Activated T-helper 1 cell treated with anti-CD3 and anti-CD28 coated beads, Interleukin-12 subunit alpha, Interleukin-12 subunit beta, Interleukin-2, Interleukin-4 antibody, amounts not matched to agents 30 ng/mL and 10 ng/mL and 1 ng/mL, durations not matched to agents 14 hours and 24 hours and 36 hours (primary cell): ENCODE results near the gene SIAH2. TPM values are rescaled to one million over a fixed set of nuclear protein-coding genes. Genes with fewer than 3 reads are reported as not detected.

ENCODE experiments used
- DNase-seq: peaks from one replicate; pipeline ENCODE4 v3.0.0; 2021; ENCODE audit warnings: low spot score
- H3K27ac Mint-ChIP-seq: one replicate; pipeline ENCODE4 v1.8.0; 2021; ENCODE audit warnings: mild to moderate bottlenecking, mixed read lengths
- H3K27me3 Mint-ChIP-seq: one replicate; pipeline ENCODE4 v1.8.0; 2022; ENCODE audit warnings: mild to moderate bottlenecking, moderate library complexity, mixed read lengths; ENCODE audit not compliant: insufficient read depth
- H3K36me3 Mint-ChIP-seq: one replicate; pipeline ENCODE4 v1.8.0; 2021; ENCODE audit warnings: low read depth, mixed read lengths
- H3K4me1 Mint-ChIP-seq: one replicate; pipeline ENCODE4 v1.8.0; 2021; ENCODE audit warnings: low read depth, mixed read lengths
- H3K4me3 Mint-ChIP-seq: one replicate; pipeline ENCODE4 v1.8.0; 2021; ENCODE audit warnings: mild to moderate bottlenecking, moderate library complexity, mixed read lengths
- H3K9me3 Mint-ChIP-seq: one replicate; pipeline ENCODE4 v1.8.0; 2021; ENCODE audit warnings: mixed read lengths
- intact Hi-C: fragments of 100-400 bp; cut with micrococcal nuclease; formaldehyde crosslinking; loops from one replicate; pipeline ENCODE4 v1.15.1; 2024
- total RNA-seq: library from RNA; stranded (reverse); gene quantifications from 2 replicates; pipeline ENCODE4 v1.2.3, GENCODE V29; 2022

SIAH2 gene
- total RNA-seq, 1 donor from 2014 or later = 175 TPM

DNA sequence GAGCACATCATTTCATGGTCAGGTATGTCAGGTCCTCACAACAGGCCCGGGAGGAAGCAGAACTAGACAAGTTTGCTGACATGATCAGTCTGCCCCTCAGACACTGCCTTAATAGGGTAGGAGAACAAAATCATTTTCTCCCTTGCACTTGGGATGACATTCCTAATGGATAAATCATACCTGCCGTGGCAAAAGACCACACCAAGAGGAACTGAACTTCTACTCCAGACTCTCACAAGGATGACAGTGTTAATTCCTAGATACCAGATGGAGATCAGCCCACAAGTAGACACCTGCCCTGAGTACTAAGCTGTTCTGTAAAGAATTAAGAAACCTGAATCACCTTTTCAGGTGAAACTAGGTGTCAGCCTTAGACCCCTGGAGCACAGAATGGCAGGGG, 19.5 kb downstream of the SIAH2 start:
- H3K36me3 Mint-ChIP-seq = peaks cover 67% of the 10 kb centered on the region
- intact Hi-C loops = no loop called here

GRCh38 chr3:150742679-150743078, 20.3 kb downstream of the SIAH2 start:
- Mint-ChIP-seq H3K4me1 (peaks cover 91% of the 10 kb centered on the region), H3K9me3 (no peaks in the 10 kb centered on the region), H3K4me3 (no peak overlapping the region), H3K27me3 (no peaks in the 10 kb centered on the region), H3K36me3 (peaks cover 65% of the 10 kb centered on the region), H3K27ac (peak overlapping the region; percentile 77)
- DNase-seq = no peak
- intact Hi-C loops = no loop called here

More for the DNA sequence above, 19.5 kb downstream of the SIAH2 start:
- DNase-seq = no peak
- Mint-ChIP-seq H3K4me3 (peak overlapping the region; percentile 33), H3K27ac (peak overlapping the region; percentile 77), H3K4me1 (peaks cover 89% of the 10 kb centered on the region), H3K9me3 (no peaks in the 10 kb centered on the region), H3K27me3 (no peaks in the 10 kb centered on the region)

DNA sequence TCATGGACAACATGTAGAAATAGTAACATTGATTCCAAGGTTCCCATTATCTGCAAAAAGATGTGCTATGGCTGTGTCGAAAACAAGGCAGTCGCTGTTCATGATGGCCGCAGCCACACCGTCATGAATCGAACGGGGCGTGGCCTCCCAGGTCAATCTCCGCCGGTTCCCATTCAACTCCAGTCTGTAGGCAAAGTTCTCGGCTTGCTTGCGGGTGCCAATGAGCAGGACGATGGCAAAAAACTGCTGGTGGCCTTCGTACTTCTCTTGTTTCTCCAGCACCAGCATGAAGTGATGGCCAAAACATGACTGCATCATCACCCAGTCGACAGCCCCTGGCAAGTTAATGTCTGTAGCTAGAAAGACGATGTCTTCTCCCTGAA, 20.8 kb downstream of the SIAH2 start:
- H3K4me3 Mint-ChIP-seq = peak overlapping the region; percentile 38

DNA sequence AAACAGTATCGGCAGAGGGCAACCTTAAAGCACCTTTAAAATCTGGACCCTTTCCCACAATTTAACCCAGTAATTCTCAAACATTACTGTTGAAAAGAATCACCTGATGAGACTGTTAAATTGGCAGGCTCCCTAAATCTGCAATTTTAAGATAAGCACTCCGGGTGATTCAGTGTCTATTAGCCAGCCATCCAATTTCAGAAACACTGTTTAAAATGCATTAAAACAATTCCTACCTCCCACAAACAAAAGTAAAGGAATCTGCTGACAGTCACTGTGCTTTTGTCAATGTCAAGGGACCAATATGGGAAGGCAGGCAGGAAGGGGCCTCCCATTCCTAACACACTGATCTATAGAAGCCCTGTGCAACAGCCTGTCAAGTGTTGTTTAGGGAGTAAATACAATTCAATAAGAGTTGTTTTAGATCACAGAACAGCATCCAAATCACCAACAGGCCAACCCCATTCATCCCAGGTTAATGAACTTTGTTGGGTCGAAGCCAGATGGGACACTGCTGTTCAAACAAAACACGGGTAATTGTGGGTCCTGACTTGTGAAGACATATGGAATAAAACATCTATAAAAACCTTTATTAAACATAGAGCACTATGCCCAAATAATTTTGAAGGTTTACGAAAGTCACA, 21.4 kb downstream of the SIAH2 start:
- peak overlapping the region; percentile 55 for H3K4me3 Mint-ChIP-seq
- intact Hi-C loops = no loop called here
- H3K36me3 Mint-ChIP-seq = peaks cover 65% of the 10 kb centered on the region
- no peak for DNase-seq
- no peaks in the 10 kb centered on the region for H3K9me3 Mint-ChIP-seq
- no peaks in the 10 kb centered on the region for H3K27me3 Mint-ChIP-seq
- peak overlapping the region; percentile 92 for H3K27ac Mint-ChIP-seq
- peaks cover 94% of the 10 kb centered on the region for H3K4me1 Mint-ChIP-seq

More for the DNA sequence above, 20.8 kb downstream of the SIAH2 start:
- DNase-seq = no peak
- intact Hi-C loops = no loop called here
- Mint-ChIP-seq H3K36me3 (peaks cover 66% of the 10 kb centered on the region), H3K9me3 (no peaks in the 10 kb centered on the region), H3K27me3 (no peaks in the 10 kb centered on the region), H3K4me1 (peaks cover 94% of the 10 kb centered on the region), H3K27ac (peak overlapping the region; percentile 77)

GRCh38 chr3:150740733-150741496, 22.1 kb downstream of the SIAH2 start:
- no peak for DNase-seq
- peak overlapping the region; percentile 92 for H3K27ac Mint-ChIP-seq
- intact Hi-C loops = no loop called here
- H3K4me1 Mint-ChIP-seq = peaks cover 95% of the 10 kb centered on the region
- H3K27me3 Mint-ChIP-seq = no peaks in the 10 kb centered on the region
- H3K9me3 Mint-ChIP-seq = no peaks in the 10 kb centered on the region
- peaks cover 65% of the 10 kb centered on the region for H3K36me3 Mint-ChIP-seq
- H3K4me3 Mint-ChIP-seq = peak overlapping the region; percentile 71

DNA sequence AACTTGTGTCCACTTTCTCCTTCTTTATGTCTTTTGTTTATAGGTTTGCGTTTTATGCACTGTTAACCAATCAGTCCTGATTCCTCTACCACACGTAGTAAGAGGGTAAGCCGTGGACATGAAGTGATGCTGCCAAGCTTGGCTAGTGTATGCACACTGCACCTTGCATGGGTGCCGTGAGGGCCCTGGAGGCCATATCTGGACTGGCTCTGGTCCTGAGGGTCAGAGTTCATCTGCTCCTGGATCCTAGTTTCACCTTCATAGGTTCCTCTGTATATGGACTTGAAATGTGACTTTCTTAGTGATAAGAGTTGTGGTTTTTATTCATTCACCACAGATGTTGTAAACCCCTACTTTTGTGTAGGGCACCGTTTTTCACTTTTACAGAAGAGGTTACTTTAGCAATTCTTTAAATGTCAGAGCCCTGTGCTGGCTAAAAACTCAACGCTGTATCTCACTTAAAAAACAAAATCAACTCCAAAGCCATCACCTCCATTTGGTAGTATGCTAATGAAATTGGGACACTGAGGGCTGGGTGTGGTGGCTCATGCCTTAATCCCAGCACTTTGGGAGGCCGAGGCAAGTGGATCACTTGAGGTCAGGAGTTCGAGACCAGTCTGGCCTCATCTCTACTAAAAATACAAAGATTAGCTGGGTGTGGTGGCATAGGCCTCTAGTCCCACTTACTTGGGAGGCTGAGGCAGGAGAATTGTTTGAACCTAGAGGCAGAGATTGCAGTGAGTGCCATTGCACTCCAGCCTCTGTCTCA, 22.9 kb downstream of the SIAH2 start:
- no peak for DNase-seq
- Mint-ChIP-seq H3K9me3 (no peaks in the 10 kb centered on the region), H3K27ac (peak overlapping the region; percentile 92), H3K27me3 (no peaks in the 10 kb centered on the region), H3K4me1 (peaks cover 98% of the 10 kb centered on the region), H3K4me3 (peak overlapping the region; percentile 71), H3K36me3 (peaks cover 69% of the 10 kb centered on the region)
- intact Hi-C loops = loop anchor here (1.0 to 10.0 kb wide), 4 partner anchors 194 to 1465 kb away; partner anchors contain the start of genes EIF2A, GPR171 and SERP1

DNA sequence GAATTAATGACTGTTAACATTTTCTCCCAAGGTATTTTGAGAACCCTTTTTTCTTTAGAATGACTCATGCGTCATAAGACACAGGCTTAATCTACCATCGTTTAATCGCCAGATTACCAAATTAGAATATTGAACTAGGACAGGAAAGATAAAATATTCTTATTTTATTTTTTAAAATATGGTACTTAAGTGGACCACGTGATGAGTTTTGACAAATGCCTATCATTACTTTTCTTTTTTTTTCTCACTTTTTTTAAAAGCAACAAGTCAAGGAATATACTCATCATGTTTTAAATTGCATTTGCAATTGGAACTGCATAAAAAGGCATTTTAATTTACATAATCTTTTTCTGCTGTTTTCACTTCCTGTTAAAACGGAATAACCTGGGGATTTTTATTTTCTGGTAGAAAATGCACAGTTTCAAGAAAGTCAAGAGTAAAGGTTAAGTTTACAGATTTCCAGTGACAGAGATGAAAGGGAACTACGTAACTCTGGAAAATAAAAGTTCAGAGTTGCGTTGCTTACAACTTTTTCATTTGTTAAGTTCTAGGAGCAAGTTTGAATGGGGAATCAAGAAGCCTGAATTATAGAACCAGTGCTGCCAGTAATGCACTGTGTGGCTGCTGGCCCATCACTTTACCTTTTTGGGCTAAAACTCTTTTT, 23.6 kb downstream of the SIAH2 start:
- intact Hi-C loops = loop anchor here (1.0 to 10.0 kb wide), 4 partner anchors 193 to 1465 kb away; partner anchors contain the start of genes EIF2A, GPR171 and SERP1
- Mint-ChIP-seq H3K27ac (peak overlapping the region; percentile 92), H3K36me3 (peaks cover 65% of the 10 kb centered on the region), H3K4me3 (peak overlapping the region; percentile 37), H3K9me3 (no peaks in the 10 kb centered on the region), H3K27me3 (no peaks in the 10 kb centered on the region), H3K4me1 (peaks cover 93% of the 10 kb centered on the region)
- DNase-seq = no peak

DNA sequence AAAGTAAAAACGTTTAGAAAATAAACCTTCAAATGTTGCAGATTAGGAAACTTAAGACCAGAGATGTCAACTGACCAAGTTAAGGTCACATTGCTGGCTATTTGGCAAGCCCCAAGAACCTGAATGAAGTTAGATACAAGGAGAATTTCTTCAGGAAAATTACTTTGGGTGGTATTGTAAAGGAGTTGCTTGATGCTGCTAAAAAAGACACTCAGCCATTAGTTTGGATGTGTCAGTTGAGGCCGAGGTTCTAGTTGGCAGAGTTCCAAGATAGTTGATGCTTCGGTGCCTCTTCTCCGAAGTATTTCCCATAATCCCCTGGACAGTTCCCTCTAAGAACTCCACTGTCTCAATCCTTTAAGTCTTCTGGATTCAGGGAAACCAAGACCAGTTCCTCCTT, 24.3 kb downstream of the SIAH2 start:
- H3K36me3 Mint-ChIP-seq = peaks cover 61% of the 10 kb centered on the region
- peak overlapping the region; percentile 42 for H3K4me3 Mint-ChIP-seq
- peaks cover 93% of the 10 kb centered on the region for H3K4me1 Mint-ChIP-seq
- no peaks in the 10 kb centered on the region for H3K9me3 Mint-ChIP-seq
- peak overlapping the region; percentile 92 for H3K27ac Mint-ChIP-seq
- no peak for DNase-seq
- no peaks in the 10 kb centered on the region for H3K27me3 Mint-ChIP-seq
- intact Hi-C loops = loop anchor here (1.0 to 10.0 kb wide), 11 partner anchors 13 to 1466 kb away; partner anchors contain the start of genes EIF2A, ERICH6, GPR171 and SELENOT

DNA sequence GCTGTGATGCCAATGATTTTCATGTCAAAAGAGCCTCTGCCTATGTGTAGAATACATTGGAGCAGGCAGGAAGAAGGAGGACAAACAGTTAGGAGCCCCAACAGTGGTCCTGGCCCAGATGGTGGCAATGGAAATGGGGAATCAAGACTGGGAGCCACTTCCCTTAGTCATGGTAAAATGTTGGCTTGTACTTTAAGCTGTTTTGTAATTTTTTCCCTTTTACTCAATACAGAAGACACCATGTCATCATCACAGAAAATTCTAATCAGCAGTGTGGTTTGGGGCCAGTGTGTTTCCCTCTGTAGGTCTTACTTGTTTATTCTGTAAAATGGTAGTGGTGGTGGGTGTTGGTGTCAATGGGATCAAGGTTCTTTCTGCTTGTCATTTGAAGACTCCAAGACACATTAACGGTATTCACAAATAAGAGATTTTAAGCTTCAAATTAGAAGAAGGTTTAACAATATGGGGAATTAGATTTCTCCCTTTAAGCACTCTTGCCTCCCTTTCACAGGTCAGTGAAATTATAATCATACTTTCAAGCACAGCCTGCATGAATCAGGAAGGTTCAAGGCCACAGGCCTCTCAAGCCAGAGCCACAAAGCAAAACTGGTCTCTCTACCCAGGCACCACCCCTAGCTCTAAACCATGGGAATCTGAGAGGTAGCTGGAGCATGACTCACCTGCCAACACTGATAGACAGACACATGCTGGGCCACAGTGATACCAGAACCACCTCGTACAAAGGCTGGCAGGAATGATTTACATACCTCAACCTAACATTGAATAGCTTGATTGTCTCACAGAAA, 24.9 kb downstream of the SIAH2 start:
- H3K9me3 Mint-ChIP-seq = no peaks in the 10 kb centered on the region
- no peak for DNase-seq
- H3K27ac Mint-ChIP-seq = peak overlapping the region; percentile 92
- no peaks in the 10 kb centered on the region for H3K27me3 Mint-ChIP-seq
- intact Hi-C loops = loop anchor here (1.0 to 10.0 kb wide), 9 partner anchors 13 to 1467 kb away; partner anchors contain the start of genes ERICH6 and SELENOT
- peaks cover 58% of the 10 kb centered on the region for H3K36me3 Mint-ChIP-seq
- H3K4me3 Mint-ChIP-seq = peak overlapping the region; percentile 42
- peaks cover 93% of the 10 kb centered on the region for H3K4me1 Mint-ChIP-seq

DNA sequence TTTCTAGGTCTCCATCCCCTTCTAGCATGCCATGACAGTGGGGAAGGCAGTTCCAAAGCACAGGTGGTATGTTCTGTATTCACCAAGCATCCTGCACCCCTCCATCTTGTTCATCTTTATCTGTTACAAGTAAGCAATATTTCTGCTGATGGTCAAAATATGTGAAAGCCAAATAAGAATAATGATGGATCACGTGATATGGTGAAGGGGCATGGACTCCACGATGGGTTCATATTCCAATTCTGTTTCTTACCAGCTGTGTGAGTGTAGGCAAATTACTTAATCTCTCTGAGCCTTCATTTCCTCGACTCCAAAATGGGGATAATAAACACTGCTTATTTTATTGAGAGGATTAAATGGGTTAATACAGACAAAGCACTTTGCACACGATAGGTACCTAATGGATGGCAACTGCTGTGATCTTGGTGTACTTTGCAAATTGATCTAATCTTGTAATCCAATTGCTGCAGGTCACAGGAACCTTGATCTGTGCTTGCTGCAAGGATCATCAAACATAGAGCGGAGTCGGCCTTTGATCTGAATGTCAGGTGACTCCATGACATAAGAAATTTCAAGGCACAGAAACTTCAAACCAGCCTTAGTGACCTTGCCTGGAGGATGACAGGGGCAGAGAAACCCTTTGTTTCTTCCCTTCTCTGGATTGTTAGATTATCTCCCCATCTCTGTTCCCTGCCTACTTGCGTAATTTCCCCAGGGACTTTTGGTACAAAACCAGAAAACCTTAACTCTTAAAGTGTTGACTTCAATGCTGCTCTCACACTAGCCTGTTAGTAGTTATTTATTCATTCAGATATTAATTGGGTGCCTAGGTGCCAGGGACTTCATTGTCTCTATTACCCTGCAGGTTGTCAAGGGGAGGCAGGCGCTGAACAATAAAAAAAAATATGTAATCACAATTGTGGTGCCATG, 25.8 kb downstream of the SIAH2 start:
- H3K4me3 Mint-ChIP-seq = peak overlapping the region; percentile 42
- H3K36me3 Mint-ChIP-seq = peaks cover 50% of the 10 kb centered on the region
- H3K27ac Mint-ChIP-seq = peak overlapping the region; percentile 92
- no peak for DNase-seq
- peaks cover 85% of the 10 kb centered on the region for H3K4me1 Mint-ChIP-seq
- intact Hi-C loops = loop anchor here (5.0 to 10.0 kb wide), 2 partner anchors 570 to 1468 kb away; no protein-coding TSS in a partner anchor
- no peaks in the 10 kb centered on the region for H3K9me3 Mint-ChIP-seq
- H3K27me3 Mint-ChIP-seq = no peaks in the 10 kb centered on the region

DNA sequence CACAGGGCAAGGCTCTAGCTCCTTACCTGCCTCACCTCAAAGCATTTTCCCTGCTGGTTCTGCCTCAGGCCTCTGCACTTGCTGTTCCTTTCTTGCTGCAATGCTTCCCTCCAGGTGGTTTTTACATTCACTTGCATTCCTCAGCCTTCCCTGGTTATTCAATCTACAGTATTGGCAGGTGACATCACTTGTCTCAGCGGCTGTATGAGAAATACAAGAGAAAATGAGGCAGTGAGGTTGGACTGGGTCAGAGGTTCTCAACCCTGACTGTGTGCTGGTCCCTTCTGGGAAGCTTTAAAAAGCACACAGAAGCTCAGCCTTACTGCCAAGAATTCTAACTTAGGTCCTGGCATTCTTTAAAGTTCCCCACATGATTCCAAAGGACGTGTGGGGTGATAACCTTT, 26.7 kb downstream of the SIAH2 start:
- peaks cover 42% of the 10 kb centered on the region for H3K36me3 Mint-ChIP-seq
- H3K27me3 Mint-ChIP-seq = no peaks in the 10 kb centered on the region
- peak overlapping the region; percentile 24 for H3K27ac Mint-ChIP-seq
- peaks cover 78% of the 10 kb centered on the region for H3K4me1 Mint-ChIP-seq
- H3K4me3 Mint-ChIP-seq = no peak overlapping the region
- DNase-seq = no peak
- no peaks in the 10 kb centered on the region for H3K9me3 Mint-ChIP-seq
- intact Hi-C loops = loop anchor here (5.0 to 10.0 kb wide), 2 partner anchors 571 to 1468 kb away; no protein-coding TSS in a partner anchor
